Ishikawa (cell line): ENCODE measurements around the gene C11orf16.

Experiments
- CEBPB ChIP-seq: IDR thresholded peaks from 2 replicates; pipeline ENCODE4 v1.6.1; 2012
- CREB1 ChIP-seq: IDR thresholded peaks from 2 replicates; pipeline ENCODE4 v1.6.1; 2012; ENCODE audit warnings: low read depth
- EGR1 ChIP-seq: IDR thresholded peaks from 2 replicates; pipeline ENCODE4 v1.6.1; 2012
- EP300 ChIP-seq: IDR thresholded peaks from 2 replicates; pipeline ENCODE4 v1.6.1; 2012; ENCODE audit warnings: borderline replicate concordance
- FOXM1 ChIP-seq: IDR thresholded peaks from 2 replicates; pipeline ENCODE4 v1.6.1; 2012; ENCODE audit warnings: low read depth, borderline replicate concordance
- MAX ChIP-seq: IDR thresholded peaks from 2 replicates; pipeline ENCODE4 v1.6.1; 2012
- NFIC ChIP-seq: IDR thresholded peaks from 2 replicates; pipeline ENCODE4 v1.6.1; 2012
- RAD21 ChIP-seq: IDR thresholded peaks from 2 replicates; pipeline ENCODE4 v1.6.1; 2012; ENCODE audit warnings: low read depth
- REST ChIP-seq: IDR thresholded peaks from 2 replicates; pipeline ENCODE4 v1.6.1; 2012; ENCODE audit warnings: low read depth, mild to moderate bottlenecking
- TAF1 ChIP-seq: IDR thresholded peaks from 2 replicates; pipeline ENCODE4 v1.6.1; 2012; ENCODE audit warnings: low read depth, mild to moderate bottlenecking
- TCF12 ChIP-seq: IDR thresholded peaks from 2 replicates; pipeline ENCODE4 v1.6.1; 2012; ENCODE audit warnings: low read depth
- TEAD4 ChIP-seq: IDR thresholded peaks from 2 replicates; pipeline ENCODE4 v1.6.1; 2012
- USF1 ChIP-seq: IDR thresholded peaks from 2 replicates; pipeline ENCODE4 v1.6.1; 2012
- YY1 ChIP-seq: IDR thresholded peaks from 2 replicates; pipeline ENCODE4 v1.6.1; 2012; ENCODE audit warnings: low read depth
- ZBTB7A ChIP-seq: IDR thresholded peaks from 2 replicates; pipeline ENCODE4 v1.6.1; 2012; ENCODE audit warnings: low read depth

Gene C11orf16

GRCh38 chr11:8948886-8949285 lies 16.1 kb upstream of the C11orf16 start:
- TF ChIP-seq CREB1, result no peak
- no peak for TF ChIP-seq EP300
- no peak for TF ChIP-seq REST
- TF ChIP-seq TAF1, result no peak

- no peak for TF ChIP-seq TAF1
- TF ChIP-seq FOXM1, result no peak
- TF ChIP-seq EP300, result no peak
- no peak for TF ChIP-seq TEAD4
- no peak for TF ChIP-seq TCF12
- TF ChIP-seq ZBTB7A, result no peak
- no peak for TF ChIP-seq CEBPB
Measured at GRCh38 chr11:8947230-8947943, 14.6 kb upstream of the C11orf16 start.

- no peak for TF ChIP-seq ZBTB7A
- no peak for TF ChIP-seq REST
- TF ChIP-seq TEAD4, result no peak
Measured at GRCh38 chr11:8942518-8943066, 9.8 kb upstream of the C11orf16 start, which contains the start of gene ASCL3. Gene ASCL3 (minus strand): TSS chr11:8943016. CDS start chr11:8938161, 4,855 bp downstream.

GRCh38 chr11:8941341-8942103 lies 8.8 kb upstream of the C11orf16 start:
- TF ChIP-seq MAX (no peak), ZBTB7A (no peak), TCF12 (no peak), REST (no peak), YY1 (no peak), TAF1 (no peak), TEAD4 (no peak), NFIC (no peak), CREB1 (no peak), EGR1 (no peak), FOXM1 (no peak), USF1 (no peak), CEBPB (no peak), EP300 (no peak), RAD21 (no peak)

- TF ChIP-seq ZBTB7A (no peak), TCF12 (no peak), TEAD4 (no peak), CREB1 (no peak), YY1 (no peak), EP300 (no peak), TAF1 (no peak), REST (no peak), NFIC (no peak), EGR1 (no peak), USF1 (no peak), MAX (no peak), FOXM1 (no peak)
Measured at GRCh38 chr11:8937659-8938058, 4.9 kb upstream of the C11orf16 start.
